H1 (cell line): ENCODE measurements around the gene GRIP2. TPM values are rescaled to one million over a fixed set of nuclear protein-coding genes. Genes with fewer than 3 reads are reported as not detected.

Experiments
- CTCF ChIA-PET: fragments of 300-600 bp; sonication (Branson Sonifier 250); formaldehyde crosslinking; loops from one replicate; lab custom pipeline; 2021; ENCODE audit not compliant: partially characterized antibody; lab: Charles Lee
- POLR2A ChIA-PET: fragments of 300-600 bp; sonication (Branson Sonifier 250); formaldehyde crosslinking; loops from one replicate; lab custom pipeline; 2021; ENCODE audit warnings: inconsistent platforms; ENCODE audit not compliant: partially characterized antibody; lab: Charles Lee
- DNase-seq, 2 experiments: peaks; one replicate each; pipeline versions ENCODE4 v3.0.0 to v3.0.0-alpha.2; 2010 to 2022; ENCODE audit warnings: low spot score in 2 of 2, low read depth in 1 of 2, mixed read lengths in 1 of 2
- FAIRE-seq: peaks from 2 replicates; lab custom pipeline; 2011; peaks lifted over from hg19 to GRCh38; lab: Jason Lieb, UNC
- H2AFZ ChIP-seq: 2 replicates; pipeline ENCODE4 v1.8.1; 2012; ENCODE audit warnings: low read length, inconsistent platforms
- H2AK5ac ChIP-seq: 2 replicates; pipeline ENCODE4 v1.6.1; 2013; ENCODE audit warnings: low read depth, low read length
- H2BK120ac ChIP-seq: replicated peaks from 2 replicates; pipeline ENCODE3; 2013; ENCODE audit warnings: low read depth, low read length, inconsistent platforms
- H2BK12ac ChIP-seq: 2 replicates; pipeline ENCODE4 v1.6.1; 2013; ENCODE audit warnings: low read depth, low read length
- H2BK15ac ChIP-seq: 2 replicates; pipeline ENCODE4 v1.6.1; 2013; ENCODE audit warnings: low read length
- H2BK20ac ChIP-seq: 2 replicates; pipeline ENCODE4 v1.6.1; 2013; ENCODE audit warnings: low read length
- H2BK5ac ChIP-seq: 2 replicates; pipeline ENCODE4 v1.6.1; 2013; ENCODE audit warnings: low read depth, low read length
- H3K14ac ChIP-seq: 2 replicates; pipeline ENCODE4 v1.6.1; 2013; ENCODE audit warnings: inconsistent platforms; ENCODE audit not compliant: insufficient read length
- H3K18ac ChIP-seq: 2 replicates; pipeline ENCODE4 v1.6.1; 2013; ENCODE audit warnings: low read length; ENCODE audit errors: extremely low read depth
- H3K23ac ChIP-seq: 2 replicates; pipeline ENCODE4 v1.6.1; 2013; ENCODE audit warnings: inconsistent platforms; ENCODE audit not compliant: insufficient read length
- H3K23me2 ChIP-seq: 2 replicates; pipeline ENCODE4 v1.6.1; 2013; ENCODE audit warnings: low read depth, low read length
- H3K27ac ChIP-seq: 2 replicates; pipeline ENCODE4 v1.6.1; 2011; ENCODE audit warnings: low read depth, low read length, inconsistent platforms
- H3K27me3 ChIP-seq, 4 experiments: replicated peaks in 1 of 4; 1 replicate in 1 of 4; 2 replicates in 3 of 4; pipeline versions ENCODE4 v1.6.1 to v1.8.1; 2011 to 2013; ENCODE audit warnings: low read length in 3 of 4, mild to moderate bottlenecking in 3 of 4, inconsistent platforms in 2 of 4, mixed read lengths in 2 of 4, moderate library complexity in 1 of 4; ENCODE audit not compliant: control insufficient read depth in 3 of 4, insufficient read depth in 3 of 4; ENCODE audit errors: extremely low read depth in 1 of 4
- H3K36me3 ChIP-seq, 4 experiments: 2 replicates each; pipeline versions ENCODE4 v1.6.1 to v1.8.1; 2011 to 2013; ENCODE audit warnings: mild to moderate bottlenecking in 4 of 4, low read length in 3 of 4, moderate library complexity in 2 of 4, control low read depth in 1 of 4, inconsistent platforms in 1 of 4; ENCODE audit not compliant: insufficient read depth in 4 of 4, control insufficient read depth in 2 of 4
- H3K4ac ChIP-seq: replicated peaks from 2 replicates; pipeline ENCODE3; 2013; ENCODE audit warnings: low read length, low read depth, mixed read lengths, inconsistent platforms; ENCODE audit not compliant: insufficient read length
- H3K4me1 ChIP-seq, 4 experiments: replicated peaks in 1 of 4; 1 replicate in 1 of 4; 2 replicates in 3 of 4; pipeline versions ENCODE4 v1.6.1 to v1.8.1; 2011 to 2013; ENCODE audit warnings: low read length in 3 of 4, inconsistent platforms in 2 of 4, mixed read lengths in 1 of 4; ENCODE audit not compliant: insufficient read depth in 4 of 4, control insufficient read depth in 3 of 4
- H3K4me2 ChIP-seq, 2 experiments: 2 replicates each; pipeline versions ENCODE4 v1.6.1 to v1.8.1; 2011 to 2013; ENCODE audit warnings: low read depth in 2 of 2, low read length in 2 of 2, control low read depth in 1 of 2, inconsistent platforms in 1 of 2, mild to moderate bottlenecking in 1 of 2; ENCODE audit not compliant: insufficient read depth in 1 of 2
- H3K4me3 ChIP-seq, 4 experiments: fragments of 200-600, 300-600 bp in 1 of 4; sonication (generic), shearing (Covaris generic), sonication (Bioruptor Twin) in 1 of 4; 2 replicates each; pipeline versions ENCODE4 v1.5.1 to v1.8.1; 2011 to 2016; ENCODE audit warnings: low read length in 4 of 4, low read depth in 3 of 4, control low read depth in 2 of 4, inconsistent platforms in 2 of 4, mild to moderate bottlenecking in 2 of 4, mixed read lengths in 1 of 4, moderate library complexity in 1 of 4; ENCODE audit not compliant: insufficient read depth in 2 of 4; ENCODE audit errors: extremely low read depth in 1 of 4
- H3K56ac ChIP-seq: replicated peaks from 2 replicates; pipeline ENCODE3; 2013; ENCODE audit warnings: low read depth, mild to moderate bottlenecking, mixed read lengths, low read length, inconsistent platforms; ENCODE audit not compliant: insufficient read length
- H3K79me1 ChIP-seq: 2 replicates; pipeline ENCODE4 v1.6.1; 2013; ENCODE audit warnings: low read depth, low read length, control low read depth
- H3K79me2 ChIP-seq, 2 experiments: 2 replicates each; pipeline versions ENCODE4 v1.6.1 to v1.8.1; 2012 to 2013; ENCODE audit warnings: low read length in 2 of 2, mild to moderate bottlenecking in 2 of 2, inconsistent platforms in 1 of 2; ENCODE audit not compliant: insufficient read depth in 2 of 2, control insufficient read depth in 1 of 2
- H3K9ac ChIP-seq, 4 experiments: replicated peaks in 1 of 4; 1 replicate in 1 of 4; 2 replicates in 3 of 4; pipeline versions ENCODE4 v1.6.1 to v1.8.1; 2011 to 2013; ENCODE audit warnings: low read depth in 3 of 4, low read length in 3 of 4, control low read depth in 2 of 4, mild to moderate bottlenecking in 2 of 4, moderate library complexity in 2 of 4, inconsistent platforms in 1 of 4; ENCODE audit errors: extremely low read depth in 1 of 4
- H3K9me3 ChIP-seq, 2 experiments: 2 replicates each; pipeline versions ENCODE4 v1.6.1 to v1.8.1; 2012 to 2013; ENCODE audit warnings: mild to moderate bottlenecking in 2 of 2, moderate library complexity in 2 of 2, control low read depth in 1 of 2, inconsistent platforms in 1 of 2, low read depth in 1 of 2, low read length in 1 of 2, mixed read lengths in 1 of 2; ENCODE audit not compliant: insufficient read depth in 2 of 2
- H4K20me1 ChIP-seq, 2 experiments: replicated peaks in 1 of 2; 2 replicates each; pipeline versions ENCODE3 to v1.8.1; 2011 to 2013; ENCODE audit warnings: inconsistent platforms in 2 of 2, low read length in 2 of 2, mild to moderate bottlenecking in 1 of 2; ENCODE audit not compliant: insufficient read depth in 2 of 2, control insufficient read depth in 1 of 2
- H4K5ac ChIP-seq: 2 replicates; pipeline ENCODE4 v1.6.1; 2013; ENCODE audit warnings: low read length, low read depth, mixed read lengths, inconsistent platforms; ENCODE audit not compliant: insufficient read length
- H4K8ac ChIP-seq: 2 replicates; pipeline ENCODE4 v1.8.0; 2013; ENCODE audit warnings: mild to moderate bottlenecking, moderate library complexity, low read length, inconsistent platforms; ENCODE audit not compliant: insufficient read depth; ENCODE audit errors: extremely low read depth
- H4K91ac ChIP-seq: replicated peaks from 2 replicates; pipeline ENCODE3; 2013; ENCODE audit warnings: low read length, mixed read lengths, inconsistent platforms; ENCODE audit not compliant: insufficient read length
- ASH2L ChIP-seq: fragments of 200-600, 300-600 bp; sonication (generic); IDR thresholded peaks from one replicate; pipeline ENCODE4 v1.7.1; 2017; ENCODE audit warnings: low read length
- BCL11A ChIP-seq, 2 experiments: IDR thresholded peaks; one replicate each; pipeline ENCODE4 v1.6.1; 2011; ENCODE audit warnings: low read depth in 2 of 2, low read length in 2 of 2, mild to moderate bottlenecking in 2 of 2
- BRCA1 ChIP-seq: IDR thresholded peaks from 2 replicates; pipeline ENCODE4 v1.6.1; 2012; ENCODE audit warnings: low read depth, low read length, improper control_type of control experiment
- CEBPB ChIP-seq: IDR thresholded peaks from 2 replicates; pipeline ENCODE4 v1.6.1; 2012; ENCODE audit warnings: low read depth, low read length
- FOSL1 ChIP-seq: IDR thresholded peaks from 2 replicates; pipeline ENCODE4 v1.6.1; 2011; ENCODE audit warnings: mild to moderate bottlenecking, low read depth, low read length, moderate library complexity; ENCODE audit not compliant: insufficient read depth
- GABPA ChIP-seq: IDR thresholded peaks from 2 replicates; pipeline ENCODE4 v1.6.1; 2011; ENCODE audit warnings: mild to moderate bottlenecking, low read length, moderate library complexity, borderline replicate concordance; ENCODE audit not compliant: insufficient read depth
- GTF2F1 ChIP-seq: IDR thresholded peaks from 2 replicates; pipeline ENCODE4 v1.6.1; 2012; ENCODE audit warnings: low read depth, low read length, improper control_type of control experiment, borderline replicate concordance
- NRF1 ChIP-seq: IDR thresholded peaks from 2 replicates; pipeline ENCODE4 v1.6.1; 2011; ENCODE audit warnings: mild to moderate bottlenecking, low read depth, low read length, improper control_type of control experiment
- POLR2A ChIP-seq, 2 experiments: IDR thresholded peaks; 1 replicate in 1 of 2; 2 replicates in 1 of 2; pipeline ENCODE4 v1.6.1; 2011; ENCODE audit warnings: low read depth in 2 of 2, low read length in 2 of 2, mild to moderate bottlenecking in 2 of 2; ENCODE audit errors: control extremely low read depth in 1 of 2
- WGBS, 2 experiments: shearing (Covaris generic) in 1 of 2; methylation state at CpG; one replicate each; pipeline versions ENCODE4 v1.1.6 to v1.1.7; 2013 to 2015; ENCODE audit warnings: low lambda C conversion rate in 2 of 2, mixed read lengths in 2 of 2, inconsistent platforms in 1 of 2, low coverage in 1 of 2, missing lambda C conversion rate in 1 of 2; ENCODE audit not compliant: insufficient replicate concordance in 2 of 2, insufficient coverage in 1 of 2, insufficient read length in 1 of 2; ENCODE audit errors: extremely low coverage in 1 of 2, missing lambda C conversion rate in 1 of 2; 5-methylcytosine and 5-hydroxymethylcytosine counted together
- polyA plus RNA-seq, 7 experiments: library from polyadenylated mRNA; depleted of rRNA in 3 of 7; stranded (reverse) in 5 of 7; unstranded in 2 of 7; fragments of >200 nt in 5 of 7; fragments of 200-250 nt in 2 of 7; gene quantifications; 1 replicate in 5 of 7; 2 replicates in 1 of 7; 4 replicates in 1 of 7; pipeline versions ENCODE4 v1.2.1 to v1.2.3, GENCODE V29; 2011 to 2013; ENCODE audit warnings: missing spikeins in 2 of 7, mixed read lengths in 2 of 7
- total RNA-seq: library from RNA; stranded (reverse); fragmentation: NEBNext Ultra II Directional; extraction: Animal tissue kit (Norgen Biotek cat#: 25700); gene quantifications from 2 replicates; pipeline ENCODE4 v1.2.1, GENCODE V29; 2021
- TF ChIP-seq, protein P1 (sequence below): IDR thresholded peaks from 2 replicates; pipeline ENCODE4 v1.6.1; 2012; ENCODE audit warnings: inconsistent platforms
- TF ChIP-seq, protein P2 (sequence below): IDR thresholded peaks from 2 replicates; pipeline ENCODE4 v1.6.1; 2011; ENCODE audit warnings: low read length, improper control_type of control experiment

The GRIP2 gene
- total and polyA plus RNA-seq, 2 of the 8 experiments (the other 6 are each of a cell fraction or from before 2014, with no cell fraction given): 2.5 to 6.4 TPM

- H3K56ac ChIP-seq: no peak overlapping the region
- H2AFZ ChIP-seq: no peak overlapping the region
- POLR2A ChIA-PET: interaction anchor here (0.9 to 4.7 kb wide), 3 partner anchors 10 to 52 kb away, joined by 3 to 25 read pairs (median 3); partner anchors contain the start of gene SLC6A6
Measured at GRCh38 chr3:14455571-14456317, 84.4 kb downstream of the GRIP2 start.

More at GRCh38 chr3:14455571-14456317, 84.4 kb downstream of the GRIP2 start:
- H2BK120ac ChIP-seq: no peak overlapping the region
- CTCF ChIA-PET: interaction anchor here (0.6 to 5.3 kb wide), 8 partner anchors 9 to 252 kb away, joined by 3 to 29 read pairs (median 4); no protein-coding TSS in a partner anchor
- H4K20me1 ChIP-seq: peaks cover 7 to 15% of the 10 kb centered on the region in 2 experiments
- H2BK5ac ChIP-seq: no peak overlapping the region
- TF ChIP-seq, protein P1, sequence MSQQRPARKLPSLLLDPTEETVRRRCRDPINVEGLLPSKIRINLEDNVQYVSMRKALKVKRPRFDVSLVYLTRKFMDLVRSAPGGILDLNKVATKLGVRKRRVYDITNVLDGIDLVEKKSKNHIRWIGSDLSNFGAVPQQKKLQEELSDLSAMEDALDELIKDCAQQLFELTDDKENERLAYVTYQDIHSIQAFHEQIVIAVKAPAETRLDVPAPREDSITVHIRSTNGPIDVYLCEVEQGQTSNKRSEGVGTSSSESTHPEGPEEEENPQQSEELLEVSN: no peak
- TF ChIP-seq GABPA: no peak
- no peak for TF ChIP-seq POLR2A (IDR thresholded peaks at IDR 0.05; ENCODE audit: control extremely low read depth in 1 of 2, low read depth in 2 of 2, low read length in 2 of 2)
- no peak for TF ChIP-seq BRCA1
- no peak for TF ChIP-seq GTF2F1
- no peak for TF ChIP-seq ASH2L
- TF ChIP-seq CEBPB: no peak
- TF ChIP-seq, protein P2, sequence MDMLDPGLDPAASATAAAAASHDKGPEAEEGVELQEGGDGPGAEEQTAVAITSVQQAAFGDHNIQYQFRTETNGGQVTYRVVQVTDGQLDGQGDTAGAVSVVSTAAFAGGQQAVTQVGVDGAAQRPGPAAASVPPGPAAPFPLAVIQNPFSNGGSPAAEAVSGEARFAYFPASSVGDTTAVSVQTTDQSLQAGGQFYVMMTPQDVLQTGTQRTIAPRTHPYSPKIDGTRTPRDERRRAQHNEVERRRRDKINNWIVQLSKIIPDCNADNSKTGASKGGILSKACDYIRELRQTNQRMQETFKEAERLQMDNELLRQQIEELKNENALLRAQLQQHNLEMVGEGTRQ: no peak
- TF ChIP-seq FOSL1: no peak
- no peak for TF ChIP-seq BCL11A (IDR thresholded peaks at IDR 0.05; ENCODE audit: low read depth in 2 of 2, low read length in 2 of 2)
- no peak for TF ChIP-seq NRF1
- TF ChIP-seq, all 59 proteins: peak for 0
- Histone ChIP-seq H2AK5ac (no peak overlapping the region), H3K23me2 (no peaks in the 10 kb centered on the region), H3K27ac (no peak overlapping the region; the same call in 1 of the 2 replicates), H2BK12ac (no peak overlapping the region), H4K5ac (no peak overlapping the region), H3K9me3 (no peaks in the 10 kb centered on the region), H3K27me3 (no peaks in the 10 kb centered on the region; a peak in 1 of 7 replicates), H3K4me1 (peaks cover 2 to 3% (median 2%) of the 10 kb centered on the region in 4 experiments; a peak in 5 of 7 replicates), H4K8ac (no peak overlapping the region), H3K36me3 (peaks cover 15 to 66% (median 41%) of the 10 kb centered on the region in 4 experiments), H3K18ac (no peak overlapping the region), H3K9ac (no peak overlapping the region), H3K4ac (no peak overlapping the region), H3K4me2 (no peak overlapping the region), H3K4me3 (no peak overlapping the region), H2BK20ac (no peak overlapping the region), H3K23ac (no peak overlapping the region), H3K79me1 (peaks cover 3% of the 10 kb centered on the region; the same call in 1 of the 2 replicates), H3K14ac (no peak overlapping the region), H4K91ac (no peak overlapping the region), H2BK15ac (no peak overlapping the region), H3K79me2 (no peaks in the 10 kb centered on the region)
- WGBS, 2 experiments: 82% methylated on average over 6 of the region's 6 CpGs; no CpG with 5 or more reads in 1 of the 2 experiments
- FAIRE-seq: no peak
- DNase-seq: no peak
